DND-41 (cell line): ENCODE measurements around the gene MRPL3.

ENCODE experiments used
- CTCF ChIP-seq: IDR thresholded peaks from 2 replicates; pipeline ENCODE4 v1.5.1; 2012; ENCODE audit warnings: borderline replicate concordance, low read length, moderate library complexity, mild to moderate bottlenecking; ENCODE audit not compliant: poor library complexity, severe bottlenecking; ENCODE audit errors: extremely low read depth
- EZH2 ChIP-seq: IDR thresholded peaks from 3 replicates; pipeline ENCODE4 v1.6.1; 2012; ENCODE audit warnings: borderline replicate concordance, low read depth, mild to moderate bottlenecking, moderate library complexity, low read length, inconsistent platforms; ENCODE audit not compliant: severe bottlenecking

GRCh38 chr3:131551761-131552160, 49.0 kb upstream of the MRPL3 start:
- TF ChIP-seq CTCF (no peak), EZH2 (no peak)
